Esophagus muscularis mucosa (tissue), 4 donors: Measurements from ENCODE around the gene CIITA. TPM values are rescaled to one million over a fixed set of nuclear protein-coding genes. Genes with fewer than 3 reads are reported as not detected.

ENCODE experiments used
- DNase-seq: peaks from one replicate; pipeline ENCODE4 v3.0.0-alpha.2; 2017; ENCODE audit errors: extremely low spot score
- H3K27ac ChIP-seq, 4 donors: fragments of 200-600 bp; sonication (generic); replicated peaks in 1 of 4; 1 replicate in 3 of 4; 2 replicates in 1 of 4; pipeline ENCODE4 v1.5.1; 2016 to 2019; ENCODE audit warnings: mild to moderate bottlenecking in 1 of 4
- H3K27me3 ChIP-seq, 4 donors: fragments of 200-600 bp; sonication (generic); one replicate each; pipeline versions ENCODE4 v1.5.1 to v1.6.0; 2016 to 2019
- H3K36me3 ChIP-seq, 4 donors: fragments of 200-600 bp; sonication (generic); one replicate each; pipeline ENCODE4 v1.5.1; 2016 to 2019
- H3K4me1 ChIP-seq, 4 donors: fragments of 200-600 bp; sonication (generic); one replicate each; pipeline ENCODE4 v1.5.1; 2016 to 2019
- H3K4me3 ChIP-seq, 4 donors: fragments of 200-600 bp; sonication (generic); 1 replicate in 2 of 4; 2 replicates in 2 of 4; pipeline ENCODE4 v1.5.1; 2016 to 2019; ENCODE audit warnings: mild to moderate bottlenecking in 4 of 4, moderate library complexity in 1 of 4
- H3K9me3 ChIP-seq, 4 donors: fragments of 200-600 bp; sonication (generic); 1 replicate in 3 of 4; 2 replicates in 1 of 4; pipeline ENCODE4 v1.5.1; 2016 to 2019
- EP300 ChIP-seq: sonication (generic); formaldehyde crosslinking; IDR thresholded peaks from one replicate; pipeline ENCODE4 v1.6.1; 2017; ENCODE audit warnings: antibody characterized with exemption
- POLR2A ChIP-seq: fragments of 450-650 bp; IDR thresholded peaks from one replicate; pipeline ENCODE4 v1.6.1; 2017; ENCODE audit warnings: antibody characterized with exemption, moderate library complexity, mild to moderate bottlenecking, low read depth
- POLR2AphosphoS5 ChIP-seq, 2 donors: sonication (generic); formaldehyde crosslinking; IDR thresholded peaks; one replicate each; pipeline ENCODE4 v1.6.1; 2017; ENCODE audit warnings: antibody characterized with exemption in 2 of 2
- WGBS: methylation state at CpG from one replicate; pipeline ENCODE4 v1.1.5; 2018; 5-methylcytosine and 5-hydroxymethylcytosine counted together
- intact Hi-C: fragments of 100-400 bp; cut with DNase I; formaldehyde crosslinking; loops from one replicate; pipeline ENCODE4 v1.15.1; 2023
- total RNA-seq, 4 donors: library from RNA; depleted of rRNA; stranded (reverse); fragments of >200 nt; gene quantifications; one replicate each; pipeline versions ENCODE4 v1.1.0 to v1.2.1, GENCODE V29; 2016
- TF ChIP-seq, protein P1 (sequence below), 3 experiments: fragments of 200-600 bp in 2 of 3; fragments of 450-650 bp in 1 of 3; sonication (generic) in 2 of 3; IDR thresholded peaks; one replicate each; pipeline ENCODE4 v1.5.1; 2017 to 2019; ENCODE audit warnings: antibody characterized with exemption in 3 of 3, mild to moderate bottlenecking in 2 of 3, moderate library complexity in 1 of 3

Gene CIITA
- total RNA-seq, 4 donors from 2014 or later, result 6.8 to 11.2 (median 8.9) TPM

GRCh38 chr16:10938321-10938720 is 61.3 kb downstream of the CIITA start:
- Histone ChIP-seq H3K4me3 (peak overlapping the region in 3 of 4 donors; percentile 78 to 96 (median 85)), H3K27ac (peak overlapping the region; percentile 59 to 92 (median 90)), H3K4me1 (peaks cover 87 to 91% (median 90%) of the 10 kb centered on the region in 4 donors), H3K27me3 (no peaks in the 10 kb centered on the region), H3K36me3 (peaks cover 0 to 8% (median 6%) of the 10 kb centered on the region in 4 donors), H3K9me3 (no peaks in the 10 kb centered on the region)
- no peak for DNase-seq
- TF ChIP-seq POLR2A (no peak), EP300 (no peak), POLR2AphosphoS5 (IDR thresholded peaks at IDR 0.05) (peak in 1 of 2 donors; percentile 23)
- TF ChIP-seq, protein P1, sequence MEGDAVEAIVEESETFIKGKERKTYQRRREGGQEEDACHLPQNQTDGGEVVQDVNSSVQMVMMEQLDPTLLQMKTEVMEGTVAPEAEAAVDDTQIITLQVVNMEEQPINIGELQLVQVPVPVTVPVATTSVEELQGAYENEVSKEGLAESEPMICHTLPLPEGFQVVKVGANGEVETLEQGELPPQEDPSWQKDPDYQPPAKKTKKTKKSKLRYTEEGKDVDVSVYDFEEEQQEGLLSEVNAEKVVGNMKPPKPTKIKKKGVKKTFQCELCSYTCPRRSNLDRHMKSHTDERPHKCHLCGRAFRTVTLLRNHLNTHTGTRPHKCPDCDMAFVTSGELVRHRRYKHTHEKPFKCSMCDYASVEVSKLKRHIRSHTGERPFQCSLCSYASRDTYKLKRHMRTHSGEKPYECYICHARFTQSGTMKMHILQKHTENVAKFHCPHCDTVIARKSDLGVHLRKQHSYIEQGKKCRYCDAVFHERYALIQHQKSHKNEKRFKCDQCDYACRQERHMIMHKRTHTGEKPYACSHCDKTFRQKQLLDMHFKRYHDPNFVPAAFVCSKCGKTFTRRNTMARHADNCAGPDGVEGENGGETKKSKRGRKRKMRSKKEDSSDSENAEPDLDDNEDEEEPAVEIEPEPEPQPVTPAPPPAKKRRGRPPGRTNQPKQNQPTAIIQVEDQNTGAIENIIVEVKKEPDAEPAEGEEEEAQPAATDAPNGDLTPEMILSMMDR (IDR thresholded peaks at IDR 0.05), result no peak
- WGBS, result 53% methylated on average over 4 of the region's 7 CpGs
- intact Hi-C loops, result no loop called here

- H3K4me1 ChIP-seq, result peaks cover 87 to 91% (median 90%) of the 10 kb centered on the region in 4 donors
Measured at GRCh38 chr16:10938796-10939648, 62.0 kb downstream of the CIITA start.

GRCh38 chr16:10939649-10940234 is 62.7 kb downstream of the CIITA start:
- peak overlapping the region; percentile 90 to 92 (median 92) for H3K27ac ChIP-seq
- no peak for TF ChIP-seq POLR2A
- TF ChIP-seq POLR2AphosphoS5 (IDR thresholded peaks at IDR 0.05), result no peak
- TF ChIP-seq EP300, result no peak
- TF ChIP-seq, protein P1 (IDR thresholded peaks at IDR 0.05), result no peak
- H3K4me3 ChIP-seq, result peak overlapping the region; percentile 78 to 96 (median 88)
- H3K27me3 ChIP-seq, result no peaks in the 10 kb centered on the region
- DNase-seq, result no peak
- no peaks in the 10 kb centered on the region for H3K9me3 ChIP-seq
- no peaks in the 10 kb centered on the region for H3K36me3 ChIP-seq
- WGBS, result 85% methylated on average over 7 of the region's 7 CpGs
- intact Hi-C loops, result loop anchor here (10.0 kb wide), 1 partner anchor 725 kb away; the partner anchor contains the start of gene SNN
- peaks cover 80 to 86% (median 84%) of the 10 kb centered on the region in 4 donors for H3K4me1 ChIP-seq

More at GRCh38 chr16:10938796-10939648, 62.0 kb downstream of the CIITA start:
- DNase-seq, result no peak
- H3K36me3 ChIP-seq, result peaks cover 0 to under 1% (median under 1%) of the 10 kb centered on the region in 4 donors
- H3K27me3 ChIP-seq, result no peaks in the 10 kb centered on the region
- intact Hi-C loops, result no loop called here
- H3K27ac ChIP-seq, result peak overlapping the region; percentile 59 to 92 (median 90)
- TF ChIP-seq POLR2AphosphoS5 (IDR thresholded peaks at IDR 0.05) (no peak), POLR2A (no peak), EP300 (no peak)
- TF ChIP-seq, protein P1 (IDR thresholded peaks at IDR 0.05), result no peak
- H3K9me3 ChIP-seq, result no peaks in the 10 kb centered on the region
- 52% methylated on average over 7 of the region's 7 CpGs for WGBS
- H3K4me3 ChIP-seq, result peak overlapping the region; percentile 78 to 96 (median 88)

- peak overlapping the region; percentile 90 to 92 (median 92) for H3K27ac ChIP-seq
- WGBS, result 21% methylated on average over 8 of the region's 8 CpGs
- peak overlapping the region; percentile 78 to 96 (median 88) for H3K4me3 ChIP-seq
- peaks cover 79 to 86% (median 83%) of the 10 kb centered on the region in 4 donors for H3K4me1 ChIP-seq
- H3K36me3 ChIP-seq, result no peaks in the 10 kb centered on the region
- DNase-seq, result no peak
- TF ChIP-seq, protein P1 (IDR thresholded peaks at IDR 0.05), result no peak
- TF ChIP-seq POLR2AphosphoS5 (IDR thresholded peaks at IDR 0.05) (peak; percentile 34 to 50), EP300 (no peak), POLR2A (no peak)
- H3K27me3 ChIP-seq, result no peaks in the 10 kb centered on the region
- H3K9me3 ChIP-seq, result no peaks in the 10 kb centered on the region
- intact Hi-C loops, result loop anchor here (10.0 kb wide), 1 partner anchor 724 kb away; the partner anchor contains the start of gene SNN
Measured at GRCh38 chr16:10940501-10941079, 63.6 kb downstream of the CIITA start.
